ENCODE data around the gene IGSF9.

Gene IGSF9

GRCh38 chr1:159972443-159973205 lies 27.2 kb upstream of the IGSF9 start:
- Mint-ChIP-seq H3K27me3 (ENCODE audit: low read depth, poor library complexity) (peaks cover 22% of the 10 kb centered on the region), H3K4me1 (peaks cover 22% of the 10 kb centered on the region), H3K27ac (no peak overlapping the region), H3K4me3 (no peak overlapping the region), H3K36me3 (ENCODE audit: low read depth) (no peaks in the 10 kb centered on the region), H3K9me3 (no peaks in the 10 kb centered on the region)
- TF ChIP-seq CTCF (IDR thresholded peaks at IDR 0.05) = no peak
- DNase-seq = no peak

GRCh38 chr1:159970932-159971342 lies 25.5 kb upstream of the IGSF9 start:
- DNase-seq = peak; percentile 27
- Mint-ChIP-seq H3K9me3 (no peaks in the 10 kb centered on the region), H3K27me3 (ENCODE audit: low read depth, poor library complexity) (peaks cover 24% of the 10 kb centered on the region), H3K4me1 (peaks cover 22% of the 10 kb centered on the region), H3K36me3 (ENCODE audit: low read depth) (no peaks in the 10 kb centered on the region), H3K27ac (no peak overlapping the region), H3K4me3 (no peak overlapping the region)
- no peak for TF ChIP-seq CTCF (IDR thresholded peaks at IDR 0.05)

- no peaks in the 10 kb centered on the region for H3K9me3 Mint-ChIP-seq
- TF ChIP-seq CTCF (IDR thresholded peaks at IDR 0.05) = no peak
- H3K4me1 Mint-ChIP-seq = peaks cover 22% of the 10 kb centered on the region
- DNase-seq = no peak
- H3K27ac Mint-ChIP-seq = no peak overlapping the region
- no peak overlapping the region for H3K4me3 Mint-ChIP-seq
- peaks cover 38% of the 10 kb centered on the region for H3K27me3 Mint-ChIP-seq (ENCODE audit: low read depth, poor library complexity)
- no peaks in the 10 kb centered on the region for H3K36me3 Mint-ChIP-seq (ENCODE audit: low read depth)
Measured at GRCh38 chr1:159968901-159969300, 23.5 kb upstream of the IGSF9 start.

GRCh38 chr1:159965263-159965662 lies 19.9 kb upstream of the IGSF9 start:
- no peak overlapping the region for H3K27ac Mint-ChIP-seq
- no peak for TF ChIP-seq CTCF (IDR thresholded peaks at IDR 0.05)
- DNase-seq = no peak
- no peaks in the 10 kb centered on the region for H3K4me1 Mint-ChIP-seq
- no peak overlapping the region for H3K4me3 Mint-ChIP-seq
- no peaks in the 10 kb centered on the region for H3K36me3 Mint-ChIP-seq (ENCODE audit: low read depth)
- H3K27me3 Mint-ChIP-seq (ENCODE audit: low read depth, poor library complexity) = peaks cover 55% of the 10 kb centered on the region
- no peaks in the 10 kb centered on the region for H3K9me3 Mint-ChIP-seq

GRCh38 chr1:159964144-159964543 lies 18.7 kb upstream of the IGSF9 start:
- no peak for DNase-seq
- H3K27ac Mint-ChIP-seq = no peak overlapping the region
- H3K4me1 Mint-ChIP-seq = no peaks in the 10 kb centered on the region
- no peaks in the 10 kb centered on the region for H3K9me3 Mint-ChIP-seq
- no peak overlapping the region for H3K4me3 Mint-ChIP-seq
- H3K27me3 Mint-ChIP-seq (ENCODE audit: low read depth, poor library complexity) = peaks cover 52% of the 10 kb centered on the region
- H3K36me3 Mint-ChIP-seq (ENCODE audit: low read depth) = no peaks in the 10 kb centered on the region
- no peak for TF ChIP-seq CTCF (IDR thresholded peaks at IDR 0.05)

- no peak overlapping the region for H3K27ac Mint-ChIP-seq
- no peaks in the 10 kb centered on the region for H3K4me1 Mint-ChIP-seq
- H3K27me3 Mint-ChIP-seq (ENCODE audit: low read depth, poor library complexity) = peaks cover 37% of the 10 kb centered on the region
- no peaks in the 10 kb centered on the region for H3K36me3 Mint-ChIP-seq (ENCODE audit: low read depth)
- H3K4me3 Mint-ChIP-seq = no peak overlapping the region
- no peak for TF ChIP-seq CTCF (IDR thresholded peaks at IDR 0.05)
- H3K9me3 Mint-ChIP-seq = no peaks in the 10 kb centered on the region
- DNase-seq = no peak
Measured at GRCh38 chr1:159962176-159962575, 16.8 kb upstream of the IGSF9 start.
